K562 (cell line): ENCODE results near the gene CAMK1D. TPM values are rescaled to one million over a fixed set of nuclear protein-coding genes. Genes with fewer than 3 reads are reported as not detected.

Source experiments
- ATAC-seq: fragments of 200-7000 bp; cut with Tn5 transposase; 3 replicates; pipeline ENCODE4 v1.9.1; 2020; ENCODE audit warnings: moderate library complexity
- BruUV-seq: library from RNA; stranded (reverse); fragments of 400-500 nt; replicated peaks from 2 replicates; lab custom pipeline; 2021; lab: Mats Ljungman, UMichigan
- CTCF ChIA-PET: fragments of 300-600 bp; formaldehyde crosslinking; extraction: SDS; loops from one replicate; lab custom pipeline; 2021; ENCODE audit warnings: low intra/inter-chr PET ratio; lab: Yijun Ruan, JAX
- POLR2A ChIA-PET: fragments of 300-600, 350-650 bp; sonication (Branson Sonifier 250); formaldehyde crosslinking; extraction: SDS; loops from one replicate; lab custom pipeline; 2021; ENCODE audit warnings: antibody characterized with exemption, inconsistent platforms; lab: Yijun Ruan, JAX
- DNase-seq, 4 experiments: peaks; one replicate each; pipeline versions ENCODE4 v3.0.0 to v3.0.0-alpha.2; 2011 to 2018; ENCODE audit warnings: low spot score in 3 of 4, mixed read lengths in 3 of 4; ENCODE audit errors: extremely low read depth in 1 of 4
- FAIRE-seq: peaks from 2 replicates; lab custom pipeline; 2011; peaks lifted over from hg19 to GRCh38; lab: Jason Lieb, UNC
- H2AFZ ChIP-seq: 2 replicates; pipeline ENCODE4 v1.6.0; 2011; ENCODE audit warnings: low read depth, low read length, control low read depth, inconsistent platforms
- H3K27ac ChIP-seq: fragments of 200-600 bp; 3 replicates; pipeline ENCODE4 v1.8.0; 2011; ENCODE audit warnings: low read depth, mild to moderate bottlenecking, control low read depth, inconsistent platforms, low read length, moderate library complexity, mixed read lengths; ENCODE audit errors: extremely low read depth
- H3K27me3 ChIP-seq, 2 experiments: fragments of 300-600 bp in 1 of 2; 2 replicates in 1 of 2; 3 replicates in 1 of 2; pipeline versions ENCODE4 v1.6.0 to v1.8.0; 2011; ENCODE audit warnings: inconsistent platforms in 2 of 2, low read length in 2 of 2, mild to moderate bottlenecking in 1 of 2, mixed read lengths in 1 of 2, moderate library complexity in 1 of 2; ENCODE audit not compliant: control insufficient read depth in 2 of 2, insufficient read depth in 2 of 2
- H3K36me3 ChIP-seq: fragments of 300-600 bp; 3 replicates; pipeline ENCODE4 v1.8.0; 2011; ENCODE audit warnings: mild to moderate bottlenecking, low read length, inconsistent platforms; ENCODE audit not compliant: control insufficient read depth, insufficient read depth
- H3K4me1 ChIP-seq, 2 experiments: fragments of 200-600 bp in 1 of 2; replicated peaks in 1 of 2; 2 replicates in 1 of 2; 3 replicates in 1 of 2; pipeline versions ENCODE4 v1.5.1 to v1.8.0; 2011; ENCODE audit warnings: inconsistent platforms in 2 of 2, low read length in 2 of 2, mild to moderate bottlenecking in 1 of 2, mixed read lengths in 1 of 2, moderate library complexity in 1 of 2; ENCODE audit not compliant: control insufficient read depth in 2 of 2, insufficient read depth in 2 of 2
- H3K4me2 ChIP-seq: 2 replicates; pipeline ENCODE4 v1.6.1; 2011; ENCODE audit warnings: low read length, control low read depth, inconsistent platforms, mixed read lengths; ENCODE audit not compliant: insufficient read depth
- H3K4me3 ChIP-seq: fragments of 200-600 bp; sonication (generic), shearing (Covaris generic); 2 replicates; pipeline ENCODE4 v1.5.1; 2016; ENCODE audit warnings: control low read depth, inconsistent platforms
- H3K79me2 ChIP-seq: fragments of 200-600 bp; 3 replicates; pipeline ENCODE4 v1.8.0; 2011; ENCODE audit warnings: low read length, inconsistent platforms; ENCODE audit not compliant: control insufficient read depth, insufficient read depth
- H3K9ac ChIP-seq, 2 experiments: 2 replicates each; pipeline versions ENCODE4 v1.6.0 to v1.6.1; 2011; ENCODE audit warnings: low read depth in 2 of 2, low read length in 2 of 2, control low read depth in 1 of 2, inconsistent platforms in 1 of 2, mild to moderate bottlenecking in 1 of 2, mixed read lengths in 1 of 2; ENCODE audit not compliant: insufficient read depth in 1 of 2
- H3K9me1 ChIP-seq: one replicate; pipeline ENCODE4 v1.6.0; 2011; ENCODE audit warnings: inconsistent platforms, mild to moderate bottlenecking, low read length, moderate library complexity; ENCODE audit not compliant: control insufficient read depth, insufficient read depth
- H3K9me3 ChIP-seq: replicated peaks from 2 replicates; pipeline ENCODE4 v1.5.1; 2011; ENCODE audit warnings: low read depth, low read length, inconsistent platforms; ENCODE audit not compliant: control insufficient read depth, insufficient read depth
- H4K20me1 ChIP-seq: replicated peaks from 2 replicates; pipeline ENCODE4 v1.6.1; 2011; ENCODE audit warnings: low read length, inconsistent platforms, mixed read lengths; ENCODE audit not compliant: control insufficient read depth, insufficient read depth
- CBFB ChIP-seq: sonication (generic); formaldehyde crosslinking; IDR thresholded peaks from 2 replicates; pipeline ENCODE4 v1.4.0; 2020; ENCODE audit warnings: mild to moderate bottlenecking, missing genetic modification reagents
- DEAF1 ChIP-seq: fragments of 450-650 bp; formaldehyde crosslinking; IDR thresholded peaks from 2 replicates; pipeline ENCODE4 v1.4.0; 2020; ENCODE audit warnings: mild to moderate bottlenecking, moderate library complexity
- JUND ChIP-seq, 2 experiments: IDR thresholded peaks; 2 replicates in 1 of 2; 3 replicates in 1 of 2; pipeline ENCODE4 v1.6.1; 2011; ENCODE audit warnings: borderline replicate concordance in 2 of 2, low read depth in 2 of 2, low read length in 2 of 2, improper control_type of control experiment in 1 of 2, missing biosample characterization in 1 of 2, missing genetic modification characterization in 1 of 2, missing genetic modification reagents in 1 of 2
- MAX ChIP-seq: sonication (generic); formaldehyde crosslinking; IDR thresholded peaks from 2 replicates; pipeline ENCODE4 v1.9.0; 2022; ENCODE audit warnings: mild to moderate bottlenecking, missing genetic modification reagents
- NFE2L1 ChIP-seq: fragments of 450-650 bp; IDR thresholded peaks from 2 replicates; pipeline ENCODE4 v1.6.1; 2016; ENCODE audit warnings: missing genetic modification characterization, low read depth, mild to moderate bottlenecking, missing compliant biosample characterization, moderate library complexity, borderline replicate concordance
- SRSF9 ChIP-seq: fragments of 200-400 bp; formaldehyde crosslinking; IDR thresholded peaks from 2 replicates; pipeline ENCODE4 v1.6.1; 2017; ENCODE audit warnings: low read depth, low read length, borderline replicate concordance
- ZFP91 ChIP-seq: sonication (generic); formaldehyde crosslinking; IDR thresholded peaks from 2 replicates; pipeline ENCODE4 v1.8.0; 2022; ENCODE audit warnings: mild to moderate bottlenecking, missing genetic modification reagents
- ZMIZ1 ChIP-seq, 2 experiments: fragments of 150-350 bp in 1 of 2; IDR thresholded peaks; 2 replicates each; pipeline ENCODE4 v1.6.1; 2012 to 2016; ENCODE audit warnings: low read depth in 2 of 2, low read length in 2 of 2, mild to moderate bottlenecking in 1 of 2, moderate library complexity in 1 of 2
- ZNF124 ChIP-seq: sonication (generic); formaldehyde crosslinking; IDR thresholded peaks from 2 replicates; pipeline ENCODE4 v1.8.1; 2022; ENCODE audit warnings: missing genetic modification reagents
- ZNF280B ChIP-seq: fragments of 250-450 bp; sonication (Bioruptor Pico); IDR thresholded peaks from 2 replicates; pipeline ENCODE4 v1.5.1; 2021; ENCODE audit warnings: mild to moderate bottlenecking
- ZNF551 ChIP-seq: fragments of 250-450 bp; sonication (Bioruptor Pico); IDR thresholded peaks from 2 replicates; pipeline ENCODE4 v1.5.0; 2021; ENCODE audit warnings: mild to moderate bottlenecking, moderate library complexity
- ZNF584 ChIP-seq: fragments of 200-800 bp; sonication (Bioruptor generic); IDR thresholded peaks from 2 replicates; pipeline ENCODE4 v1.6.1; 2016; ENCODE audit warnings: low read depth, mild to moderate bottlenecking, missing genetic modification characterization, missing compliant biosample characterization
- ZNF778 ChIP-seq: fragments of 450-650 bp; formaldehyde crosslinking; IDR thresholded peaks from 2 replicates; pipeline ENCODE4 v1.4.0; 2020; ENCODE audit warnings: mild to moderate bottlenecking, moderate library complexity
- WGBS: fragments of 100-300 bp; shearing (Covaris generic); methylation state at CpG from one replicate; pipeline ENCODE4 v1.1.6; 2016; ENCODE audit warnings: low coverage, mixed read lengths; ENCODE audit not compliant: insufficient coverage; ENCODE audit errors: missing lambda C conversion rate; 5-methylcytosine and 5-hydroxymethylcytosine counted together
- in situ Hi-C: fragments of 300-500 bp; cut with MboI; formaldehyde crosslinking; loops from 4 replicates; pipeline ENCODE4 v1.15.0; 2018; ENCODE audit warnings: inconsistent platforms, mixed read lengths
- intact Hi-C: fragments of 100-400 bp; cut with micrococcal nuclease; formaldehyde crosslinking; loops from 2 replicates; pipeline ENCODE4 v1.14.2; 2022
- polyA plus RNA-seq, 8 experiments: library from polyadenylated mRNA; depleted of rRNA in 4 of 8; stranded (reverse) in 5 of 8; unstranded in 3 of 8; fragments of >200 nt; fragmentation: Nextera tagmentation in 2 of 8; fragmentation: Illumina TruSeq in 1 of 8; extraction: Ambion mirVana in 2 of 8; extraction: Trizol in 1 of 8; gene quantifications; 2 replicates each; pipeline versions ENCODE4 v1.2.1 to v1.2.3, GENCODE V29; 2011 to 2014; ENCODE audit warnings: inconsistent platforms in 1 of 8, missing spikeins in 1 of 8
- total RNA-seq, 7 experiments: library from RNA; depleted of rRNA in 6 of 7; stranded (reverse); fragments of >200 nt in 6 of 7; fragmentation: Illumina TruSeq in 2 of 7; extraction: Trizol in 2 of 7; gene quantifications; 2 replicates each; pipeline versions ENCODE4 v1.2.1 to v1.2.3, GENCODE V29; 2011 to 2021; ENCODE audit warnings: low replicate concordance in 1 of 7

Gene CAMK1D
- total and polyA plus RNA-seq, 9 of the 15 experiments (the other 6 are each of a cell fraction or from before 2014, with no cell fraction given), result 0.12 to 0.24 (median 0.20) TPM; not detected in 5

- Histone ChIP-seq H2AFZ (no peak overlapping the region), H3K9me3 (no peaks in the 10 kb centered on the region), H4K20me1 (no peaks in the 10 kb centered on the region), H3K9me1 (no peaks in the 10 kb centered on the region), H3K4me3 (no peak overlapping the region), H3K79me2 (no peaks in the 10 kb centered on the region), H3K9ac (no peak overlapping the region), H3K36me3 (no peaks in the 10 kb centered on the region), H3K27me3 (peaks cover 15 to 23% of the 10 kb centered on the region in 2 experiments; a peak in 4 of 5 replicates), H3K4me2 (no peak overlapping the region), H3K27ac (no peak overlapping the region), H3K4me1 (no peaks in the 10 kb centered on the region)
- BruUV-seq, result no TSS peak
- in situ Hi-C loops (no loop called here), intact Hi-C loops (no loop called here)
- DNase-seq (no peak), ATAC-seq (no peak), FAIRE-seq (no peak)
- POLR2A ChIA-PET, result interaction anchor here (0.6 kb wide), 1 partner anchor 266 kb away, joined by 4 read pairs; no protein-coding TSS in a partner anchor
- 0% methylated on average over 5 of the region's 5 CpGs for WGBS
- CTCF ChIA-PET, result no interaction called here
- TF ChIP-seq ZNF280B (CRISPR knock-in tag) (no peak), SRSF9 (no peak), JUND (IDR thresholded peaks at IDR 0.05; ENCODE audit: borderline replicate concordance, low read depth, low read length) (no peak), JUND (tag; IDR thresholded peaks at IDR 0.05; ENCODE audit: borderline replicate concordance, low read depth, low read length) (no peak), CBFB (CRISPR knock-in tag) (no peak), ZNF584 (CRISPR knock-in tag) (no peak), ZNF551 (CRISPR knock-in tag) (no peak), ZNF778 (CRISPR knock-in tag) (no peak), DEAF1 (no peak), ZNF124 (CRISPR knock-in tag) (no peak), ZMIZ1 (IDR thresholded peaks at IDR 0.05; ENCODE audit: low read depth in 2 of 2, low read length in 2 of 2) (no peak), MAX (no peak), NFE2L1 (no peak), ZFP91 (CRISPR knock-in tag) (no peak)
Measured at GRCh38 chr10:12681252-12681651, 331.9 kb downstream of the CAMK1D start.
